Measurements from ENCODE around the gene IGFN1.

The IGFN1 gene

GRCh38 chr1:201240171-201240570 lies 49.5 kb downstream of the IGFN1 start:
- H3K27ac ChIP-seq (ENCODE audit: low read depth, low read length) = no peak overlapping the region
- H3K9me2 ChIP-seq (replicated peaks; ENCODE audit: insufficient read depth, low read length) = no peaks in the 10 kb centered on the region
- H4K20me1 ChIP-seq (ENCODE audit: low read depth, low read length) = no peaks in the 10 kb centered on the region
- H3K4me2 ChIP-seq (ENCODE audit: low read depth, low read length, poor library complexity, severe bottlenecking) = no peak overlapping the region
- no peaks in the 10 kb centered on the region for H3F3A ChIP-seq (ENCODE audit: insufficient read depth)
- no peak overlapping the region for H2AFZ ChIP-seq (ENCODE audit: low read depth, low read length, severe bottlenecking)
- no peaks in the 10 kb centered on the region for H3K36me3 ChIP-seq (ENCODE audit: low read length)
- no peaks in the 10 kb centered on the region for H3K79me2 ChIP-seq (ENCODE audit: insufficient read depth, low read length)
- 0 out of 2 replicates have a peak, but pooled peaks cover 6% of the 10 kb centered on the region for H3K27me3 ChIP-seq (ENCODE audit: low read length)
- no peak overlapping the region for H3K9ac ChIP-seq (ENCODE audit: low read length)
- no peaks in the 10 kb centered on the region for H3K9me3 ChIP-seq (ENCODE audit: insufficient read depth, low read length)
- H3K4me3 ChIP-seq (ENCODE audit: insufficient read depth, low read length, poor library complexity, severe bottlenecking) = no peak overlapping the region
- TF ChIP-seq EZH2phosphoT487 (conservative IDR thresholded peaks at IDR 0.05; ENCODE audit: low read length) (no peak), CTCF (IDR thresholded peaks at IDR 0.05; ENCODE audit: insufficient read depth, low read length, poor library complexity, severe bottlenecking) (no peak)

DNA sequence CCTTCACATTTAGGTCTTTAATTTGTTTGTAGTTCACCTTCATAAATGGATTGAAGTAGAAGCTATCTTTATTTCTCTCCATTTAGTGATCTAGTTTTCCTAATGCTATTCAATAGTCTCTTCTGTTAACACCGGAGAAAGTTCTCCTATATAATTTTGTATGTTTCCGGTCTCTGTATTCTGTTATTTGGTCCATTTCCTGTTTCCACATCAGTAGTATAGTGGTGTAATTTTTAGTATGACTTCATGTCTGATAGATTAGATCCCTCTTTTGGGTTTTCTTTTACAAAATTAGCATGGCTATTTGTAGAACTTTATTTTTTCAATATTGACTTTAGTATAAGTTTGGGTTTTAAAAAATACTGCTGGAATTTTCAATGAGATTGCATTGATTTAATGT lies 51.1 kb downstream of the IGFN1 start:
- Histone ChIP-seq H3K4me2 (ENCODE audit: low read depth, low read length, poor library complexity, severe bottlenecking) (no peak overlapping the region), H3K4me3 (ENCODE audit: insufficient read depth, low read length, poor library complexity, severe bottlenecking) (no peak overlapping the region), H3K27ac (ENCODE audit: low read depth, low read length) (no peak overlapping the region), H3K9me2 (replicated peaks; ENCODE audit: insufficient read depth, low read length) (no peaks in the 10 kb centered on the region), H3K27me3 (ENCODE audit: low read length) (0 out of 2 replicates have a peak, but pooled peaks cover 6% of the 10 kb centered on the region), H3K9me3 (ENCODE audit: insufficient read depth, low read length) (no peaks in the 10 kb centered on the region), H3K36me3 (ENCODE audit: low read length) (no peaks in the 10 kb centered on the region), H3K79me2 (ENCODE audit: insufficient read depth, low read length) (no peaks in the 10 kb centered on the region), H3F3A (ENCODE audit: insufficient read depth) (no peaks in the 10 kb centered on the region), H3K9ac (ENCODE audit: low read length) (no peak overlapping the region), H2AFZ (ENCODE audit: low read depth, low read length, severe bottlenecking) (no peak overlapping the region), H4K20me1 (ENCODE audit: low read depth, low read length) (no peaks in the 10 kb centered on the region)
- no peak for TF ChIP-seq CTCF (IDR thresholded peaks at IDR 0.05; ENCODE audit: insufficient read depth, low read length, poor library complexity, severe bottlenecking)
- no peak for TF ChIP-seq EZH2phosphoT487 (conservative IDR thresholded peaks at IDR 0.05; ENCODE audit: low read length)

GRCh38 chr1:201245082-201245481 lies 54.5 kb downstream of the IGFN1 start:
- Histone ChIP-seq H2AFZ (ENCODE audit: low read depth, low read length, severe bottlenecking) (no peak overlapping the region), H3K9me2 (replicated peaks; ENCODE audit: insufficient read depth, low read length) (no peaks in the 10 kb centered on the region), H3K9ac (ENCODE audit: low read length) (no peak overlapping the region), H3K27me3 (ENCODE audit: low read length) (0 out of 2 replicates have a peak, but pooled peaks cover 6% of the 10 kb centered on the region), H3K36me3 (ENCODE audit: low read length) (no peaks in the 10 kb centered on the region), H3K27ac (ENCODE audit: low read depth, low read length) (no peak overlapping the region), H3K4me3 (ENCODE audit: insufficient read depth, low read length, poor library complexity, severe bottlenecking) (no peak overlapping the region), H4K20me1 (ENCODE audit: low read depth, low read length) (no peaks in the 10 kb centered on the region), H3K9me3 (ENCODE audit: insufficient read depth, low read length) (no peaks in the 10 kb centered on the region), H3F3A (ENCODE audit: insufficient read depth) (no peaks in the 10 kb centered on the region), H3K79me2 (ENCODE audit: insufficient read depth, low read length) (no peaks in the 10 kb centered on the region), H3K4me2 (ENCODE audit: low read depth, low read length, poor library complexity, severe bottlenecking) (no peak overlapping the region)
- TF ChIP-seq EZH2phosphoT487 (conservative IDR thresholded peaks at IDR 0.05; ENCODE audit: low read length) (no peak), CTCF (IDR thresholded peaks at IDR 0.05; ENCODE audit: insufficient read depth, low read length, poor library complexity, severe bottlenecking) (no peak)
